HUES64 (cell line): ENCODE results near the gene GJC2.

Experiments
- H3K27ac ChIP-seq: 2 replicates; pipeline ENCODE4 v1.7.0; 2013; ENCODE audit warnings: low read depth, low read length, inconsistent platforms
- H3K27me3 ChIP-seq: 2 replicates; pipeline ENCODE4 v1.6.1; 2013; ENCODE audit warnings: mild to moderate bottlenecking, low read length; ENCODE audit not compliant: insufficient read depth
- H3K36me3 ChIP-seq: 2 replicates; pipeline ENCODE4 v1.6.1; 2013; ENCODE audit warnings: mild to moderate bottlenecking, low read length; ENCODE audit not compliant: insufficient read depth
- H3K4me1 ChIP-seq: 2 replicates; pipeline ENCODE4 v1.6.1; 2013; ENCODE audit warnings: mild to moderate bottlenecking, low read length, moderate library complexity; ENCODE audit not compliant: insufficient read depth
- H3K4me3 ChIP-seq: 2 replicates; pipeline ENCODE4 v1.5.1; 2013; ENCODE audit warnings: mild to moderate bottlenecking, low read length, moderate library complexity
- H3K9ac ChIP-seq: 2 replicates; pipeline ENCODE4 v1.6.1; 2013; ENCODE audit warnings: mild to moderate bottlenecking, low read depth, low read length
- H3K9me3 ChIP-seq: 2 replicates; pipeline ENCODE4 v1.6.1; 2013; ENCODE audit warnings: low read depth, low read length; ENCODE audit not compliant: insufficient read depth
- WGBS: fragments of 150-250, 120-280 bp; methylation state at CpG from one replicate; pipeline ENCODE4 v1.1.7; 2013; ENCODE audit warnings: missing lambda C conversion rate; 5-methylcytosine and 5-hydroxymethylcytosine counted together

The GJC2 gene

DNA sequence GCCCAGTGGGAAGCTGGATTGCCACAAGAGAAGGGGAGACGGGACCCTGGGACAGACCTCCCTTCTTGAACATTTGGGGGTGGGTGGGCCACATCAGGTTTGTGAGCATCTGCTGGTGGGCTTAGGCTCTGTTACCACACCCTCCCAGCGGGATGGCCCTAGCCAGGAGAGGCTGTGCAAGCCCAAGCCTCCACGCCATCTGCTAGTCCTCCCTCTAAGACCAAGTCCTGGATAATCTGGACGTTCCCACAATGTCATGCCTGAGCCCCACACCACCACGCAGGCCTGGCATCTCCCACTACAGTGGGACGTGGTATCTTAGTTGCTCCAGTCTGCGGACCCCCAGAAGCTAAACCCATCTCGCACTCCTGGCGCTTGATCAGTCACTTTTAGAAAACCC is 12.1 kb downstream of the GJC2 start:
- Histone ChIP-seq H3K27me3 (peaks cover 15% of the 10 kb centered on the region), H3K4me3 (no peak overlapping the region), H3K36me3 (no peaks in the 10 kb centered on the region), H3K27ac (no peak overlapping the region), H3K9me3 (no peaks in the 10 kb centered on the region), H3K9ac (no peak overlapping the region), H3K4me1 (0 out of 2 replicates have a peak, but pooled peaks cover 12% of the 10 kb centered on the region)
- WGBS, result 91% methylated on average over 9 of the region's 9 CpGs

- 0 out of 2 replicates have a peak, but pooled peaks cover 12% of the 10 kb centered on the region for H3K4me1 ChIP-seq
- H3K36me3 ChIP-seq, result no peaks in the 10 kb centered on the region
- 64% methylated on average over 12 of the region's 14 CpGs for WGBS
Measured at GRCh38 chr1:228162286-228163006, 12.7 kb downstream of the GJC2 start.

GRCh38 chr1:228163007-228163753 is 13.4 kb downstream of the GJC2 start:
- H3K4me3 ChIP-seq, result no peak overlapping the region
- H3K4me1 ChIP-seq, result 0 out of 2 replicates have a peak, but pooled peaks cover 12% of the 10 kb centered on the region
- WGBS, result 85% methylated on average over 30 of the region's 30 CpGs
- no peaks in the 10 kb centered on the region for H3K9me3 ChIP-seq
- H3K9ac ChIP-seq, result no peak overlapping the region
- no peaks in the 10 kb centered on the region for H3K36me3 ChIP-seq
- H3K27ac ChIP-seq, result 0 out of 2 replicates have a peak overlapping the region, but pooled peaks have one; percentile 35
- H3K27me3 ChIP-seq, result peaks cover 9% of the 10 kb centered on the region

More at GRCh38 chr1:228162286-228163006, 12.7 kb downstream of the GJC2 start:
- no peak overlapping the region for H3K9ac ChIP-seq
- no peak overlapping the region; the same call in 1 of the 2 replicates for H3K27ac ChIP-seq
- H3K27me3 ChIP-seq, result peaks cover 15% of the 10 kb centered on the region
- no peaks in the 10 kb centered on the region for H3K9me3 ChIP-seq
- no peak overlapping the region for H3K4me3 ChIP-seq

GRCh38 chr1:228163776-228164519 is 14.2 kb downstream of the GJC2 start:
- WGBS, result 95% methylated on average over 10 of the region's 10 CpGs
- Histone ChIP-seq H3K9ac (no peak overlapping the region), H3K27ac (no peak overlapping the region), H3K4me3 (no peak overlapping the region), H3K4me1 (0 out of 2 replicates have a peak, but pooled peaks cover 12% of the 10 kb centered on the region), H3K36me3 (no peaks in the 10 kb centered on the region), H3K9me3 (no peaks in the 10 kb centered on the region), H3K27me3 (peaks cover 3% of the 10 kb centered on the region)

- Histone ChIP-seq H3K9me3 (no peaks in the 10 kb centered on the region), H3K27me3 (no peaks in the 10 kb centered on the region), H3K4me1 (0 out of 2 replicates have a peak, but pooled peaks cover 12% of the 10 kb centered on the region), H3K36me3 (no peaks in the 10 kb centered on the region), H3K9ac (peak overlapping the region; percentile 67), H3K27ac (0 out of 2 replicates have a peak overlapping the region, but pooled peaks have one; percentile 16), H3K4me3 (peak overlapping the region; percentile 75)
- 68% methylated on average over 20 of the region's 20 CpGs for WGBS
Measured at GRCh38 chr1:228164561-228165371, 15.0 kb downstream of the GJC2 start.

DNA sequence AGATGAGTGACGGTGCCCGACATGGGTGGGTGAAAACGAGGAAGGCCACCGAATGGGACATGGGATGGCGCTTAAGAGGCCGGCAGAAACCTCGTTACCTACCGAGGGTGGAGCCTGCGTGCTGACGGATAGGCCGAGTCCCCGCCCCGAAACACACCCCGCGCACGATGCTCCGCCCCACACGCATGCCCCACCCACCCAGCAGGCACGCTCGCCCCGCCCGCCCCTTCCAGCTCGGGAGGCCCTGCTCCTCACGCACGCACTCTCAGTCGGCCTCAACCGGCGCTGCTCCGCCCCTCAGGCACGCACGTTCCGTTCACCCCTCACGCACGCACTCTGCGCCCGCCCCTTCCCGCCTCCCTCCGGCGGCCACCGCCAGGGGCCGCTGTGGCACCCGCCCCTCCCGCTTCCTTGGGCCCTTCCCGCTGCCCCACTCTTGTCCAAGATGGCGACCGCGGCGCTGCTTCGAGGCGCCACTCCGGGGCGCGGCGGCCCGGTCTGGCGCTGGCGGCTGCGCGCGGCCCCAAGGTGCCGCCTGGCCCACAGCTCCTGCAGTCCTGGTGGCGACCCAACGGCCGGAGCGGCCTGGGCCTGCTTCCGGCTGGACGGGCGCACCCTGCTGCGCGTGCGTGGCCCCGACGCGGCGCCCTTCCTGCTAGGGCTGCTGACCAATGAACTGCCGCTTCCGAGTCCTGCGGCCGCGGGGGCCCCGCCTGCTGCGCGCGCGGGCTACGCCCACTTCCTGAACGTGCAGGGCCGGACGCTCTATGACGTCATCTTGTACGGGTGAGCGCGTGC is 15.8 kb downstream of the GJC2 start, which contains the start of gene IBA57:
IBA57 (plus strand) TSS at position 433 of the 798 bp plus-strand sequence; CDS start at position 446, 13 bp downstream.
- Histone ChIP-seq H3K4me1 (0 out of 2 replicates have a peak, but pooled peaks cover 12% of the 10 kb centered on the region), H3K4me3 (peak within 1 kb of the TSS; percentile 80), H3K9ac (peak within 1 kb of the TSS; percentile 99), H3K27ac (peak within 1 kb of the TSS; percentile 100), H3K27me3 (no peaks in the 10 kb centered on the region), H3K36me3 (no peaks in the 10 kb centered on the region), H3K9me3 (no peaks in the 10 kb centered on the region)
- WGBS, result under 1% methylated on average over 93 of the region's 93 CpGs

DNA sequence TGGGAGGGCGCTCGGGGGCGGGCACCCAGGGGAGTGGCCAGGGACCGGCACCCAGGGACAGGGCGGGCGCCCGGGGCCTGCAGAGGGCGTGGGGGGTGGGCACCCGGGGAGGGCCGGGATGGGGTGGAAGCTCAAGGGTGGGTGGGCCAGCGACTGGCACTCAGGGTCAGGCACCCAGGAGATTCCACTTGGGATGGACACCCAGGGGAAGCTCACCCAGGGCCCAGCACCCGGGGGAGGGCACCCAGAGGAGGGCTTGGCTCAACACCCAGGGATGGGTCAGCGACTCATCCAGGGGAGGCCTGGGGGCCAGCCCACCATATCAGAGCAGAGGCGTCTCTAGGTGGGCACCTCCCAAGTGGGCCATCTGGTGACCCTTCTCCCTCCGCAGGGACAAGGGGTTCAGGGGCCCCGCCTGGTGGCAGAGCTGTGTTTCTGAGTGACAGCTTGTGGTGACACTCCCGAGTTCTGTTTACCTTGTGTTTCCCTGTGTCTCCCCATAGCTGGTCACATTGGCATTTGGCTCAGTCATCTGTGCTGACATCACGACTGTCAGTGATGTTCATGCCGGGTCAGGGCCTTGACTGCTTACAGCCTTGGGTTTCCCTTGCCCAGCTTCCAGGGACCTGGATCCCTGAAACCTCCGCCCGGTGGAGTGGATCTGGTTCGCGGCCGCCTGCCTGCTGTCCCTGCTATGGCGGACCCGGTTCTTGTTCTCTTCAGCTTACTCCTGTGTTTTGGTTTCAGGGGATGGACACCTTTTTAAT is 16.6 kb downstream of the GJC2 start:
- H3K36me3 ChIP-seq, result no peaks in the 10 kb centered on the region
- H3K9me3 ChIP-seq, result no peaks in the 10 kb centered on the region
- no peaks in the 10 kb centered on the region for H3K27me3 ChIP-seq
- peak overlapping the region; percentile 80 for H3K4me3 ChIP-seq
- WGBS, result 27% methylated on average over 26 of the region's 26 CpGs
- H3K9ac ChIP-seq, result peak overlapping the region; percentile 61
- peak overlapping the region; percentile 100; the same call in 1 of the 2 replicates for H3K27ac ChIP-seq
- H3K4me1 ChIP-seq, result 0 out of 2 replicates have a peak, but pooled peaks cover 12% of the 10 kb centered on the region

DNA sequence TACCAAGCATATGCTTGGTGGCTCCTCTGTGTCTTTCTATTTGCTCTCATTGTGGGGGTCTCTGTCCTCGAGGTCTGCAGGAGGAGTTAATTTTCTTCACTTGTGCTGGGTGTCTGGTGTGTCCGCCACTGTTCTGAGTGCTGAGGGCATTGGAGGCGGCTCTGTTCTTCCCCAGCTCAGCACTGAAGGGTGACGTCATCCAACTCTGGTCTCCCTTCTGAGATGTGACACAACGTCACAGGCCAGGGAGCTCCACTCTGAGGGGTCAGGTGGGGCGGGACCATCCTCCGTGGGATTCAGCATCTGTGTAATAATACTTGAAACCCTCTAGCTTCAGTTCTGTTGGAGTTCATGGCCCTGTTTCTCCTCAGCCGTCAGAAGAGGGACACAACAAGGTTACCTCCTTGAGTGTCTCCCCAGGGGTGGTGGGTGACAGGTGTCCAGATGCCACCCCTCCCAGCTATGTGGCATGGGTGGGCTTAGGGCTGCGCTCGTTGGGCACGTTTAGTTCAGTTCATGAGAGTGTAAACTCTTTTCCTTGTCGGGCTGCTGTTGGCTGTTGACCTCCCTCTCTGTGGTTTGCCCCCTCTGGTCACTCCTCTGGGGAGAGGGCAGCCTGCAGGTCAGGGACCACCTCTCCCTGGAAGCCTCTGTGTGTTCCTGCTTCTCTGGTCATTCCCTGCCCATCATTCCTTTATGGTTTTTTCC is 19.0 kb downstream of the GJC2 start:
- H3K9me3 ChIP-seq, result no peaks in the 10 kb centered on the region
- H3K9ac ChIP-seq, result no peak overlapping the region
- H3K27me3 ChIP-seq, result no peaks in the 10 kb centered on the region
- H3K36me3 ChIP-seq, result no peaks in the 10 kb centered on the region
- H3K4me1 ChIP-seq, result 0 out of 2 replicates have a peak, but pooled peaks cover 5% of the 10 kb centered on the region
- no peak overlapping the region for H3K4me3 ChIP-seq
- no peak overlapping the region for H3K27ac ChIP-seq
- WGBS, result 93% methylated on average over 12 of the region's 12 CpGs

DNA sequence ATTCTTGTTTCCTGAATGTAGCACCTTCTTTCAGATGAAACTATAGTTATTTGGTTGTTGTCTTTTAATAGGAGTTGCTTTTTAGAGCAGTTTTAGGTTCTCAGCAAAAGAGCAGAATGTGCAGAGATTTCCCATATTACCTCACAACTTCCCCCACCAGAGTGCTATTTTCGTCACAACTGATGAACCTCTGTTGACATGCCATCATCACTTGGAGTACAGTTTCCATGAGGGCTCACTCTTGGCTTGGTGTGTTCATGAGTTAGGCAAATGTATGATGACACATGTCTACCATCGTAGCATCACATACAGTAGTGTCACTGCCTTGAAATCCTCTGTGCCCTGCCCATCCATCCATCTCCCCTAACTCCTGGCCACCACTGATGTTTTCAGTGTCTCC is 19.6 kb downstream of the GJC2 start:
- no peak overlapping the region for H3K9ac ChIP-seq
- H3K4me1 ChIP-seq, result 0 out of 2 replicates have a peak, but pooled peaks cover 5% of the 10 kb centered on the region
- 86% methylated on average over 2 of the region's 2 CpGs for WGBS
- H3K9me3 ChIP-seq, result no peaks in the 10 kb centered on the region
- H3K36me3 ChIP-seq, result no peaks in the 10 kb centered on the region
- H3K27ac ChIP-seq, result no peak overlapping the region
- no peak overlapping the region for H3K4me3 ChIP-seq
- H3K27me3 ChIP-seq, result no peaks in the 10 kb centered on the region
